ENCODE data around the gene MTSS2.

The MTSS2 gene

GRCh38 chr16:70714581-70715054 lies 28.8 kb upstream of the MTSS2 start:
- DNase-seq (ENCODE audit: low read depth, low spot score) = no peak

DNA sequence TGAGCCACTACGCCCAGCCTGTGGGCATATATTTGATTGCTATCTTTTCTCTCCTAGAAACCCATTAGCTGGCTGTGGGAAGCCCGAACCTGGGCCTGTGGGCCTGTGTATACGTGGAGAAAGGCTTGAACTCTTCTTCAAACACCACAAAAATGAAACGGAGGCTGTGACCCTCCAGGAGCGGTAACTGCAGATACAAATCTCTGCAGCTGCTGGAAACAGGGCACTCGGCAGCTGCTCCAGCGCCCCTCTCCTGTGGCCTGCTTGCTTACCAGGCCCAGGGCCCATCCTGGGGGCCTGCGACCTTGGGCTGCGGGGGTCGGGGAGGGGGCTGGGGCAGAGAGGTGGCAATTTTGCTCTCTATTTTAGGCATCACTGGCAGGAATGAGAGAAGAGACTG lies 28.0 kb upstream of the MTSS2 start:
- no peak for DNase-seq (ENCODE audit: low read depth, low spot score)

- DNase-seq (ENCODE audit: low read depth, low spot score) = no peak
Observed at GRCh38 chr16:70713342-70713741, 27.5 kb upstream of the MTSS2 start.

DNA sequence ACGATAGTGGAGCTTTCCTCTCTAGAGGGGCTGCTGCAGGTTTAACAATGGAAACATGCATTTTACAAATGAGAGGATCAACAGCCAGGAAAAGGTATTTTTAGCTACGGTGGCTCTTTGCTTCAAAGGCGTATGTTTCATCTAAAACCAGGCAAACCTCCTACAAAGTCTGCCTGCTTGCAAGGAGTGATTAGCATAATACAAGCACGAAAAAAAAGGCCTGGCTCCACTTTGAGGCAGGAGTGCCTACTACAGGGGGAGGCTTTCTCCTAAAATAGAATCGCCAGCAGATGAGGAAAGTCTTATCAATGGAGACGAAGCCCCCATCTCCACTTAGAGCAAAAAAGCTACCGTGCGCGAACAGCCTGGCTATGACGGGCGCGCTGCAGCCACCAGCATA lies 27.1 kb upstream of the MTSS2 start:
- no peak for DNase-seq (ENCODE audit: low read depth, low spot score)

- no peak for DNase-seq (ENCODE audit: low read depth, low spot score)
Observed at GRCh38 chr16:70712359-70712758, 26.5 kb upstream of the MTSS2 start.

DNA sequence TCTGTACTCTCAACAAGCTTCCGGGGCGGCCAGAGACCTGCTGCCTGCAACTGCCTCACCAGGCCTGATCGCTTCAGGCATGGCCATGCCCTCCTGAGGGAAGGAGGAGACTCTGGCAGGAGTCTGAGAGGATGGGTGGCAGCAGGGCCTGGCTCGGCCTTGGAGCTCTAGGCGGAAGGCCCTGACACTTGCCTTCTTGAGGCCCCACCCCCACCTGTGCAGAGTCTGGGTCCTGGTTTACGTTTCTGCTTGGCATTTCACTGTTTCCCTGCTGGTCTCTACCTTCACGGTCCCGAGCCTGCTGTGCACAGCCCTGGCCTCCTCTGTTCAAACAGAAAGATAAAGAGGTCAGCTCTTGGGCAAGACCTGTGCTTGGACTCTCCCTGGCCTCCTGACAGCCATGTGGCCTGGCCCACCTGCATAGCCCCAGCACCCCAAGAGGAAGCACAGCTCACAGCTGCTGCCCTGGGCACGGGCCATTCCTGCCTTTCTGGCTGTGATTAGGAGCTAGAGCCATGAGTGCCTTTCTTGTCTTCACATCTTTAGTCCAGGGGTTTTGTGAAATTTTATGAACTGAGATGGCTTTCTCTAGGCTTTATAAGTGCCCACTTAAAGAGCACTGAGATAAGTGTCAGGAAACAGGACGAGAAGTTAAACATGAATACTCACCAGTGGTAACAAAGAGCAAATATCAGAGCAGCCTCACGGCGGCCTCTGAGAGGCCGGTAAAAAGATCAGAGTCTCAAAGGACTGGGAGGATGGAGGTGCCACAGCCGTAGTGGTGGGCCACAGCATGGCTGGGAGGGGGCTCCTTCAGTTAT lies 25.6 kb upstream of the MTSS2 start:
- no peak for DNase-seq (ENCODE audit: low read depth, low spot score)

GRCh38 chr16:70710422-70711210 lies 24.8 kb upstream of the MTSS2 start:
- no peak for DNase-seq (ENCODE audit: low read depth, low spot score)

GRCh38 chr16:70709942-70710341 lies 24.1 kb upstream of the MTSS2 start:
- no peak for DNase-seq (ENCODE audit: low read depth, low spot score)

GRCh38 chr16:70709457-70709856 lies 23.6 kb upstream of the MTSS2 start:
- DNase-seq (ENCODE audit: low read depth, low spot score) = no peak

GRCh38 chr16:70708366-70709246 lies 22.8 kb upstream of the MTSS2 start:
- no peak for DNase-seq (ENCODE audit: low read depth, low spot score)

DNA sequence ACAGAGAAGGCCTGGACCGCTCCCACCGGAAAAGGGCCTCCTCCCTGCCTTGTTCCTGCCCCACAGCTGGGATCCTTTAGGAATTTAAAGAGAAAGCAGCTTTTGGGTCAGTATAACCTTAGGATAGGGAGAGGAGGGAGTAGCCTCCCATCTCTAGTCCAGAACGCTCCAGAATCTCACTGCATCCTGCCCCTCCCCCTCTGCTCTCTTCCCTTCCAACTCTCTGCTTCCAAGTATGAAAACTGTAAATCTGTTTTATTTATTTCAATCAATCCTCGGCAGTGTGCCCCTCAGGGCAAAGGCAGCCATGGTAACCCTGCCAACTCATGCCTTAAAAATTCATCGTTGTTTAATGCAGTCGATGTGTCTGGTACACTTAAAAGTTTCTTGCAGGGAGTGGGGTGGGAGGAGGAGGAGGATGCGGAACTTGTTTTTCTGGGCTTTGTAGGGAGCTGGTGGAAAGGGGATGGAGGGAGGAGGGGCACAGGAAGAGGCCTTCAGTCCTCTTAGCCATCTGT lies 21.2 kb upstream of the MTSS2 start:
- DNase-seq (ENCODE audit: low read depth, low spot score) = no peak

- DNase-seq (ENCODE audit: low read depth, low spot score) = no peak
Observed at GRCh38 chr16:70705056-70705455, 19.2 kb upstream of the MTSS2 start.

GRCh38 chr16:70704586-70704985 lies 18.7 kb upstream of the MTSS2 start:
- DNase-seq (ENCODE audit: low read depth, low spot score) = no peak

GRCh38 chr16:70703835-70704381 lies 18.1 kb upstream of the MTSS2 start:
- no peak for DNase-seq (ENCODE audit: low read depth, low spot score)

GRCh38 chr16:70703041-70703834 lies 17.4 kb upstream of the MTSS2 start:
- no peak for DNase-seq (ENCODE audit: low read depth, low spot score)

DNA sequence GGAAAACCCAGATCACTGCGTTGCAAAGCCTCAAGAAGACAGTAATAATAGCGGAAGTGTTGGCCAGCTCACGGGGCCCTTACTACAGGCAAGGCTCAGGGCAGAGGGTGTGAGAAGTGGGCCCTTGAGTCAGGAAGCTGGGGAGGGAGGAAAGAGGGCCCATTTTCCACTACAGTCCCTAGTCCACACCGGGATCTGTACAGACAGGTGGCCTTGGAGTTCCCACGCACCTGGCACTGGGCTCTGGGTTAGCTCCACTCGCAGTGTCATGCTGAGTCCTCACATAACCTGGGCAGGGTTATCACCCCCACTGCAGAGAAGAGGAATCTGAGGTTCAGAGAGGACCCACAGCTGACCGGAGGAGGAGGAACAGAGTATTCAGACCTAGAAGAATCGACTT lies 16.8 kb upstream of the MTSS2 start:
- DNase-seq (ENCODE audit: low read depth, low spot score) = no peak

DNA sequence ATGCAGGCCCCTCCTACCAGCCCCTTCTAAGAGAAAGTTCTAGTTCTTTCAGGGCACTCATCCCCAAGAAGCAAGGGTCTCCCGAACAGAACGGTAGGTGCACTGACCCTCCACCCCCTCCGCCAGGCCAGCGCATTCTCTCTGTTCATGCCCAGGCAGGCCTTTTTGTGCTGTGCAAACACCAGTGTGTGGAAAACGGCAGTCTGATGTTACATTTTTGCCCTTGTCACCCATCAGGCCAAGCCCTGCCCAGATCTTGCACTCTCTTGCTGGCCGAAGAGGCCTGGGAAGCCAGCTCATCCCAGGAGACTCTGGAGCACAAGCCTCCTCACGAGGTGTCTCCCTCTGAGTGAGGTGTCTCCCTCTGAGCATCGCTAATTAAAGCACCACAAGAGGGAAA lies 16.1 kb upstream of the MTSS2 start:
- DNase-seq (ENCODE audit: low read depth, low spot score) = no peak

DNA sequence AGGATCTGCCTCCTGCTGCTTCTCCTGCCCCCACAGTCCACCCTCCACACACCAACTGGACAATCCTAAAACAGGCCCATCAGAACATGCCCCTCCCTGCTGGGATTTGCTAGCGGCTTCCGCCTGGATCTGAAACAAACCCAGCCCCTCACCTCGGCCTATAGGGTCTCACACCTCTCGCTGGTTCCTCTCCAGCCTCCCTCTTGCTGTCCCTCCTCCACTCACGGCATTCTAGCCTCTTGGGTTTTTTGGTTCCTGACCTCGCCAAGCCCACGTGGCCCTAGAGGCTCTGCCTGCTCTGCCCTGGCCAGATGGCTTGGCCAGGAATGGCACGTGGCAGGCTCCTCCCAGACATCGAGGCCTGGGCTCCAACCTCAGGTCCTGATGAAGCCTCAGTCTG lies 15.7 kb upstream of the MTSS2 start:
- DNase-seq (ENCODE audit: low read depth, low spot score) = no peak

DNA sequence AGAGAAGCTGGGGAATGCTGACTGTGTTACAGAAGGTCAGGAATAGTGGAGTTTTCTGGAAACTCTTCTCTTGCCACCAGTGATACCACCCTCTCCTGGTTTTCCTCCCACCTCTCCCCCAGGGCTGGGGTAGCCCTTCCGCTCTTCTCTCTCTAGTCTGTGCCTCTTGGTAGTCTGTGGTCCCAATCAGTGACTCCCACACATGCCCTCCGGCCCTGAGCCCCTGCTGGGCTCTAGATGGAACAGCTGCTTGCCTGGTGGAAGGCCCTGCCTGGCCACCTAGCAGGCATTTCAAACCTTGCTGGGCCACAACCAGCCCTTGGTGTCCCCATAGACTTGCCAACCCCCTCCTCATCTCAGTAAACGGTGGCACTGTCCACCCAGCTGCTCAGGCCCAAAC lies 15.2 kb upstream of the MTSS2 start:
- no peak for DNase-seq (ENCODE audit: low read depth, low spot score)

Measured in iPS DF 19.7 (cell line).